B cell (primary cell): ENCODE results near the gene TBXA2R. TPM values are rescaled to one million over a fixed set of nuclear protein-coding genes. Genes with fewer than 3 reads are reported as not detected.

Experiments
- ATAC-seq: fragments of 200-7000 bp; cut with Tn5 transposase; one replicate; pipeline ENCODE4 v1.10.0; 2021; ENCODE audit warnings: low read depth, mild to moderate bottlenecking, moderate number of reproducible peaks, moderate library complexity
- CTCF ChIA-PET: fragments of 350-600 bp; sonication (Branson Sonifier 250); formaldehyde crosslinking; loops from one replicate; lab custom pipeline; 2021; ENCODE audit warnings: antibody characterized with exemption, inconsistent platforms; lab: Charles Lee
- POLR2A ChIA-PET: fragments of 350-600 bp; sonication (Branson Sonifier 250); formaldehyde crosslinking; loops from one replicate; lab custom pipeline; 2021; ENCODE audit warnings: antibody characterized with exemption; lab: Charles Lee
- DNase-seq: peaks from one replicate; pipeline ENCODE4 v3.0.0; 2013
- H2AFZ ChIP-seq: 2 replicates; pipeline ENCODE4 v1.6.1; 2012; ENCODE audit warnings: mild to moderate bottlenecking, low read depth, low read length; ENCODE audit not compliant: insufficient read depth, poor library complexity, severe bottlenecking
- H3K27ac ChIP-seq, 2 donors: 1 replicate in 1 of 2; 2 replicates in 1 of 2; pipeline ENCODE4 v1.5.1; 2012 to 2013; ENCODE audit warnings: low read length in 2 of 2, mild to moderate bottlenecking in 2 of 2, moderate library complexity in 1 of 2
- H3K27me3 ChIP-seq, 4 experiments: fragments of 200-600 bp in 1 of 4; sonication (generic) in 1 of 4; replicated peaks in 1 of 4; 1 replicate in 2 of 4; 2 replicates in 2 of 4; pipeline versions ENCODE4 v1.6.1 to v1.7.0; 2013 to 2016; ENCODE audit warnings: low read length in 3 of 4, mild to moderate bottlenecking in 2 of 4, mixed read lengths in 1 of 4, moderate library complexity in 1 of 4; ENCODE audit not compliant: insufficient read depth in 4 of 4, control insufficient read depth in 3 of 4; ENCODE audit errors: control extremely low read depth in 1 of 4
- H3K36me3 ChIP-seq, 2 experiments: replicated peaks in 1 of 2; 1 replicate in 1 of 2; 2 replicates in 1 of 2; pipeline versions ENCODE4 v1.6.1 to v1.7.1; 2013; ENCODE audit warnings: low read length in 1 of 2; ENCODE audit not compliant: insufficient read depth in 2 of 2, control insufficient read depth in 1 of 2; ENCODE audit errors: control extremely low read depth in 1 of 2, extremely low read depth in 1 of 2
- H3K4me1 ChIP-seq, 2 donors: fragments of 200-600 bp in 1 of 2; sonication (generic) in 1 of 2; 1 replicate in 1 of 2; 2 replicates in 1 of 2; pipeline versions ENCODE4 v1.5.1 to v1.6.1; 2013 to 2017; ENCODE audit warnings: low read length in 2 of 2; ENCODE audit not compliant: control insufficient read depth in 2 of 2, insufficient read depth in 2 of 2
- H3K4me2 ChIP-seq: replicated peaks from 2 replicates; pipeline ENCODE3; 2012; ENCODE audit warnings: mild to moderate bottlenecking, low read depth, low read length; ENCODE audit not compliant: poor library complexity, severe bottlenecking
- H3K4me3 ChIP-seq, 5 experiments: fragments of 200-600 bp in 1 of 5; sonication (generic) in 1 of 5; 1 replicate in 3 of 5; 2 replicates in 2 of 5; pipeline versions ENCODE4 v1.5.1 to v1.7.0; 2011 to 2016; ENCODE audit warnings: low read length in 4 of 5, mild to moderate bottlenecking in 4 of 5, low read depth in 2 of 5, control low read depth in 1 of 5, moderate library complexity in 1 of 5; ENCODE audit not compliant: insufficient read depth in 1 of 5; ENCODE audit errors: control extremely low read depth in 1 of 5, extremely low read depth in 1 of 5
- H3K79me2 ChIP-seq: fragments of 200-600 bp; sonication (generic); one replicate; pipeline ENCODE4 v1.6.0; 2016; ENCODE audit warnings: low read length; ENCODE audit not compliant: control insufficient read depth, insufficient read depth
- H3K9ac ChIP-seq: fragments of 200-600 bp; sonication (generic); 2 replicates; pipeline ENCODE4 v1.6.1; 2017; ENCODE audit warnings: mild to moderate bottlenecking, low read length, moderate library complexity
- H3K9me3 ChIP-seq, 3 donors: one replicate each; pipeline versions ENCODE4 v1.6.1 to v1.7.1; 2013; ENCODE audit warnings: low read length in 2 of 3; ENCODE audit not compliant: control insufficient read depth in 2 of 3, insufficient read depth in 1 of 3; ENCODE audit errors: control extremely low read depth in 1 of 3
- H4K20me1 ChIP-seq: 2 replicates; pipeline ENCODE4 v1.6.0; 2012; ENCODE audit warnings: mild to moderate bottlenecking, low read length; ENCODE audit not compliant: insufficient read depth, control insufficient read depth, poor library complexity, severe bottlenecking
- H3K27ac Mint-ChIP-seq: one replicate; pipeline ENCODE4 v1.8.0; 2021; ENCODE audit warnings: mixed read lengths
- H3K27me3 Mint-ChIP-seq: one replicate; pipeline ENCODE4 v1.8.0; 2021; ENCODE audit warnings: mixed read lengths
- H3K4me1 Mint-ChIP-seq: one replicate; pipeline ENCODE4 v1.8.0; 2021; ENCODE audit warnings: mixed read lengths
- H3K4me3 Mint-ChIP-seq: one replicate; pipeline ENCODE4 v1.8.0; 2021; ENCODE audit warnings: mixed read lengths
- H3K9me3 Mint-ChIP-seq: one replicate; pipeline ENCODE4 v1.8.0; 2022; ENCODE audit warnings: mixed read lengths; ENCODE audit not compliant: insufficient read depth
- CTCF ChIP-seq: fragments of 200-600 bp; IDR thresholded peaks from one replicate; pipeline ENCODE4 v1.8.0; 2022; ENCODE audit warnings: antibody characterized with exemption, mild to moderate bottlenecking
- EZH2 ChIP-seq: IDR thresholded peaks from 2 replicates; pipeline ENCODE4 v1.6.1; 2012; ENCODE audit warnings: borderline replicate concordance, low read depth, mild to moderate bottlenecking, moderate library complexity, low read length; ENCODE audit not compliant: insufficient read depth, poor library complexity, severe bottlenecking
- WGBS: methylation state at CpG from one replicate; pipeline ENCODE4 v1.1.5; 2013; ENCODE audit warnings: missing lambda C conversion rate; ENCODE audit not compliant: insufficient coverage; 5-methylcytosine and 5-hydroxymethylcytosine counted together
- intact Hi-C: fragments of 100-400 bp; cut with micrococcal nuclease; formaldehyde crosslinking; loops from one replicate; pipeline ENCODE4 v1.10.0; 2022
- polyA plus RNA-seq: library from polyadenylated mRNA; depleted of rRNA; stranded (reverse); fragments of >200 nt; gene quantifications from 2 replicates; pipeline ENCODE4 v1.2.3, GENCODE V29; 2012
- total RNA-seq, 2 donors: library from RNA; stranded (reverse); fragments of 120-200 nt in 1 of 2; gene quantifications; 1 replicate in 1 of 2; 2 replicates in 1 of 2; pipeline versions ENCODE4 v1.2.3 to v1.2.4, GENCODE V29; 2013 to 2022

Gene TBXA2R
- total and polyA plus RNA-seq, 2 donors (not counting 1 experiment from before 2014, with no cell fraction given) = 3.9 to 7.9 TPM

- Mint-ChIP-seq H3K27me3 (no peaks in the 10 kb centered on the region), H3K4me3 (no peak overlapping the region), H3K4me1 (no peaks in the 10 kb centered on the region), H3K27ac (no peak overlapping the region), H3K9me3 (no peaks in the 10 kb centered on the region)
- Histone ChIP-seq H3K27ac (no peak overlapping the region), H3K9ac (no peak overlapping the region), H2AFZ (no peak overlapping the region), H3K4me2 (no peak overlapping the region), H3K36me3 (no peaks in the 10 kb centered on the region), H3K79me2 (no peaks in the 10 kb centered on the region), H3K4me1 (peaks cover 5 to 8% of the 10 kb centered on the region in 2 donors), H3K9me3 (peaks cover 0 to 7% (median 0%) of the 10 kb centered on the region in 3 donors), H3K27me3 (no peaks in the 10 kb centered on the region), H3K4me3 (no peak overlapping the region), H4K20me1 (no peaks in the 10 kb centered on the region)
- WGBS = 97% methylated on average over 28 of the region's 28 CpGs
- ATAC-seq (no peak), DNase-seq (no peak)
- TF ChIP-seq CTCF (no peak), EZH2 (no peak)
- ChIA-PET CTCF (no interaction called here), POLR2A (no interaction called here)
- intact Hi-C loops = no loop called here
These were observed 6.9 kb downstream of the TBXA2R start for GRCh38 chr19:3599776-3600187.

- no peak overlapping the region for H3K27ac Mint-ChIP-seq
- TF ChIP-seq EZH2 (no peak), CTCF (no peak)
- Histone ChIP-seq H3K4me3 (no peak overlapping the region), H3K27me3 (no peaks in the 10 kb centered on the region), H3K27ac (no peak overlapping the region), H2AFZ (no peak overlapping the region), H3K9ac (no peak overlapping the region), H3K4me2 (no peak overlapping the region), H3K36me3 (no peaks in the 10 kb centered on the region), H3K79me2 (no peaks in the 10 kb centered on the region), H3K9me3 (peaks cover 0 to 14% (median 0%) of the 10 kb centered on the region in 3 donors), H3K4me1 (no peaks in the 10 kb centered on the region), H4K20me1 (no peaks in the 10 kb centered on the region)
- no peak overlapping the region for H3K4me3 Mint-ChIP-seq
- no peaks in the 10 kb centered on the region for H3K4me1 Mint-ChIP-seq
- H3K9me3 Mint-ChIP-seq = no peaks in the 10 kb centered on the region
- DNase-seq (no peak), ATAC-seq (no peak)
- ChIA-PET POLR2A (interaction anchor here (0.5 kb wide), 1 partner anchor 103 kb away, joined by 3 read pairs; no protein-coding TSS in a partner anchor), CTCF (interaction anchor here (0.7 to 0.9 kb wide), 2 partner anchors 11 to 101 kb away, joined by 3 read pairs; no protein-coding TSS in a partner anchor)
- no peaks in the 10 kb centered on the region for H3K27me3 Mint-ChIP-seq
- WGBS = 95% methylated on average over 33 of the region's 34 CpGs
- intact Hi-C loops = no loop called here
These were observed 11.1 kb downstream of the TBXA2R start for GRCh38 chr19:3595521-3596061.
